ENCODE measurements around the gene STAG3. TPM values are rescaled to one million over a fixed set of nuclear protein-coding genes. Genes with fewer than 3 reads are reported as not detected.

Gene STAG3
- total RNA-seq, 2 donors from 2014 or later, result 1.8 to 37.6 TPM

- Histone ChIP-seq H3K27ac (no peak overlapping the region), H3K9me3 (no peaks in the 10 kb centered on the region), H3K36me3 (peaks cover 0 to 4% of the 10 kb centered on the region in 2 donors), H3K4me1 (replicated peaks) (no peaks in the 10 kb centered on the region), H3K4me3 (no peak overlapping the region), H3K27me3 (replicated peaks; ENCODE audit: insufficient read depth) (no peaks in the 10 kb centered on the region)
- no peak for DNase-seq (ENCODE audit: low spot score)
- intact Hi-C loops (cut with DNase I), result no loop called here
- no peak for TF ChIP-seq POLR2AphosphoS5 (IDR thresholded peaks at IDR 0.05)
- no peak for TF ChIP-seq POLR2A (IDR thresholded peaks at IDR 0.05)
- TF ChIP-seq CTCF (IDR thresholded peaks at IDR 0.05), result no peak
- WGBS, result 82% methylated on average over 20 of the region's 20 CpGs
Observed at GRCh38 chr7:100155553-100156317, 22.0 kb upstream of the STAG3 start.

- WGBS, result 74% methylated on average over 16 of the region's 16 CpGs
- Histone ChIP-seq H3K9me3 (no peaks in the 10 kb centered on the region), H3K27ac (no peak overlapping the region), H3K27me3 (replicated peaks; ENCODE audit: insufficient read depth) (no peaks in the 10 kb centered on the region), H3K4me3 (no peak overlapping the region), H3K4me1 (replicated peaks) (no peaks in the 10 kb centered on the region), H3K36me3 (peaks cover 0 to 4% of the 10 kb centered on the region in 2 donors)
- TF ChIP-seq POLR2AphosphoS5 (IDR thresholded peaks at IDR 0.05) (no peak), POLR2A (IDR thresholded peaks at IDR 0.05) (no peak), CTCF (IDR thresholded peaks at IDR 0.05) (no peak)
- DNase-seq (ENCODE audit: low spot score), result no peak
- intact Hi-C loops (cut with DNase I), result no loop called here
Observed at GRCh38 chr7:100156331-100157068, 21.2 kb upstream of the STAG3 start.

- DNase-seq (ENCODE audit: low spot score), result no peak
- Histone ChIP-seq H3K4me1 (replicated peaks) (no peaks in the 10 kb centered on the region), H3K27ac (no peak overlapping the region), H3K9me3 (no peaks in the 10 kb centered on the region), H3K36me3 (peaks cover 0 to 4% of the 10 kb centered on the region in 2 donors), H3K27me3 (replicated peaks; ENCODE audit: insufficient read depth) (no peaks in the 10 kb centered on the region), H3K4me3 (no peak overlapping the region)
- no peak for TF ChIP-seq POLR2A (IDR thresholded peaks at IDR 0.05)
- TF ChIP-seq POLR2AphosphoS5 (IDR thresholded peaks at IDR 0.05), result no peak
- TF ChIP-seq CTCF (IDR thresholded peaks at IDR 0.05), result no peak
- intact Hi-C loops (cut with DNase I), result no loop called here
- WGBS, result 75% methylated on average over 5 of the region's 5 CpGs
Observed at GRCh38 chr7:100157069-100157333, 20.7 kb upstream of the STAG3 start.

- TF ChIP-seq POLR2A (IDR thresholded peaks at IDR 0.05) (no peak), POLR2AphosphoS5 (IDR thresholded peaks at IDR 0.05) (no peak)
- intact Hi-C loops (cut with DNase I), result no loop called here
- DNase-seq (ENCODE audit: low spot score), result no peak
Observed at GRCh38 chr7:100157334-100158228, 20.1 kb upstream of the STAG3 start.

More at GRCh38 chr7:100157334-100158228, 20.1 kb upstream of the STAG3 start:
- H3K27me3 ChIP-seq (replicated peaks; ENCODE audit: insufficient read depth), result no peaks in the 10 kb centered on the region
- 21% methylated on average over 32 of the region's 32 CpGs for WGBS
- no peaks in the 10 kb centered on the region for H3K4me1 ChIP-seq (replicated peaks)
- H3K36me3 ChIP-seq, result peaks cover 0 to 4% of the 10 kb centered on the region in 2 donors
- peak overlapping the region; percentile 72 to 83 for H3K27ac ChIP-seq
- no peaks in the 10 kb centered on the region for H3K9me3 ChIP-seq
- H3K4me3 ChIP-seq, result peak overlapping the region; percentile 62 to 95

All from prostate gland (tissue), 2 donors.